NCI-H82 treated with DMSO at 0.1 percent for 48 hours (cell line): ENCODE results near the gene SEZ6L.

Experiments used
- DNase-seq: peaks from one replicate; lab custom pipeline; 2025; ENCODE audit not compliant: unreplicated experiment; lab: John Stamatoyannopoulos, UW

The SEZ6L gene

GRCh38 chr22:26416670-26417276 lies 247.5 kb downstream of the SEZ6L start:
- DNase-seq = no peak

GRCh38 chr22:26417406-26417805 lies 248.1 kb downstream of the SEZ6L start:
- no peak for DNase-seq

- DNase-seq = no peak
Observed at GRCh38 chr22:26418620-26419019, 249.4 kb downstream of the SEZ6L start.

- DNase-seq = no peak
Observed at GRCh38 chr22:26426924-26427323, 257.7 kb downstream of the SEZ6L start.

GRCh38 chr22:26428515-26429457 lies 259.5 kb downstream of the SEZ6L start, which contains the start of gene ASPHD2:
ASPHD2 (plus strand) TSS chr22:26429260; CDS start chr22:26433616, 4,356 bp downstream.
- no peak for DNase-seq

- DNase-seq = no peak
Observed at GRCh38 chr22:26429458-26430286, 260.4 kb downstream of the SEZ6L start.

- DNase-seq = no peak
Observed at GRCh38 chr22:26430600-26430999, 261.3 kb downstream of the SEZ6L start.

- no peak for DNase-seq
Observed at GRCh38 chr22:26431261-26431995, 262.2 kb downstream of the SEZ6L start.

- no peak for DNase-seq
Observed at GRCh38 chr22:26432619-26433311, 263.5 kb downstream of the SEZ6L start.
